ENCODE results near the gene SLC17A4. TPM values are rescaled to one million over a fixed set of nuclear protein-coding genes. Genes with fewer than 3 reads are reported as not detected.

SLC17A4 gene
- total RNA-seq, 4 donors from 2014 or later, result not detected

DNA sequence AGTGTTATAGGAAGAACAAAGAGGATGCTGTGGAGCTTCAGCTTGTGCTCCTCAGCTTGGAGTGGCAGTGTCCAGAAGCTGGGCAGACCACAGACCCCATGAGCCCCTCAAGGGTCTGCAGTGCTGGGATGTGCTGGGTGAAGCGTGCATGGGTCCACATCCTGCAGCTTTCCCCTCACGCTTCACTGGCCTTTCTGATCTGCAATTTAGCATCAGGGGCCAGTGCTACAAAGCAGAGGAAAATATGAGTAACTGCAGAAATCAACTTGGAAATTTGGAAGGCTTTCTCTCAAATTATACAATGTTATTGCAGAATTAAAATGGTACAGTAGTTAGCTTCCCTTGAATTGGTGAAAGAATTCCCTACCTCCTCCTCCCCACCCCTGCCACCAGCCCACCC is 10.1 kb downstream of the SLC17A4 start:
- peaks cover 4% of the 10 kb centered on the region for H3K27me3 ChIP-seq
- H3K4me3 ChIP-seq, result no peak overlapping the region
- no peaks in the 10 kb centered on the region for H3K4me1 ChIP-seq
- TF ChIP-seq, protein P1, sequence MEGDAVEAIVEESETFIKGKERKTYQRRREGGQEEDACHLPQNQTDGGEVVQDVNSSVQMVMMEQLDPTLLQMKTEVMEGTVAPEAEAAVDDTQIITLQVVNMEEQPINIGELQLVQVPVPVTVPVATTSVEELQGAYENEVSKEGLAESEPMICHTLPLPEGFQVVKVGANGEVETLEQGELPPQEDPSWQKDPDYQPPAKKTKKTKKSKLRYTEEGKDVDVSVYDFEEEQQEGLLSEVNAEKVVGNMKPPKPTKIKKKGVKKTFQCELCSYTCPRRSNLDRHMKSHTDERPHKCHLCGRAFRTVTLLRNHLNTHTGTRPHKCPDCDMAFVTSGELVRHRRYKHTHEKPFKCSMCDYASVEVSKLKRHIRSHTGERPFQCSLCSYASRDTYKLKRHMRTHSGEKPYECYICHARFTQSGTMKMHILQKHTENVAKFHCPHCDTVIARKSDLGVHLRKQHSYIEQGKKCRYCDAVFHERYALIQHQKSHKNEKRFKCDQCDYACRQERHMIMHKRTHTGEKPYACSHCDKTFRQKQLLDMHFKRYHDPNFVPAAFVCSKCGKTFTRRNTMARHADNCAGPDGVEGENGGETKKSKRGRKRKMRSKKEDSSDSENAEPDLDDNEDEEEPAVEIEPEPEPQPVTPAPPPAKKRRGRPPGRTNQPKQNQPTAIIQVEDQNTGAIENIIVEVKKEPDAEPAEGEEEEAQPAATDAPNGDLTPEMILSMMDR (IDR thresholded peaks at IDR 0.05), result no peak
- TF ChIP-seq POLR2AphosphoS5 (IDR thresholded peaks at IDR 0.05), result no peak
- TF ChIP-seq EP300 (IDR thresholded peaks at IDR 0.05), result no peak
- no peak for TF ChIP-seq POLR2A (IDR thresholded peaks at IDR 0.05)
- H3K36me3 ChIP-seq, result no peaks in the 10 kb centered on the region
- no peaks in the 10 kb centered on the region for H3K9me3 ChIP-seq
- H3K27ac ChIP-seq, result no peak overlapping the region
- 95% methylated on average over 2 of the region's 2 CpGs for WGBS
- no peak for DNase-seq (ENCODE audit: low spot score in 2 of 2)

GRCh38 chr6:25768566-25768965 is 14.0 kb downstream of the SLC17A4 start:
- Histone ChIP-seq H3K27ac (no peak overlapping the region), H3K9me3 (no peaks in the 10 kb centered on the region), H3K36me3 (no peaks in the 10 kb centered on the region), H3K4me1 (no peaks in the 10 kb centered on the region), H3K4me3 (no peak overlapping the region), H3K27me3 (peaks cover 4% of the 10 kb centered on the region)
- TF ChIP-seq POLR2A (IDR thresholded peaks at IDR 0.05), result no peak
- TF ChIP-seq POLR2AphosphoS5 (IDR thresholded peaks at IDR 0.05), result no peak
- TF ChIP-seq, protein P1 (IDR thresholded peaks at IDR 0.05), result no peak
- TF ChIP-seq EP300 (IDR thresholded peaks at IDR 0.05), result no peak
- DNase-seq (ENCODE audit: low spot score in 2 of 2), result no peak
- WGBS, result 97% methylated on average over 1 of the region's 1 CpG

DNA sequence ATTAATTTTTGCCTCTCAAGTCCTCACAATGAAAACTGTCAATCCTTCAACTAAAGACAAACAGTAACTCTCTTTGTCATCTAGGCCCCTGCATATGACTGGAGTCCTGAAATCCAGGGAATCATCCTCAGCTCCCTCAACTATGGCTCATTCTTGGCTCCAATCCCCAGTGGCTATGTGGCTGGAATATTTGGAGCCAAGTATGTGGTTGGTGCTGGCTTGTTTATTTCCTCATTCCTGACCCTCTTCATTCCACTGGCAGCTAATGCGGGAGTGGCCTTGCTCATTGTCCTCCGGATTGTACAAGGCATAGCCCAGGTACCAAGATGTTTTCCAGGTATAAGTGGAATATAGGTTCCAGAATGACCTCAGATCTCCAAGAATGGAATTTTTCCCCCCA is 15.4 kb downstream of the SLC17A4 start:
- no peak for TF ChIP-seq POLR2A (IDR thresholded peaks at IDR 0.05)
- TF ChIP-seq, protein P1 (IDR thresholded peaks at IDR 0.05), result no peak
- no peak for TF ChIP-seq POLR2AphosphoS5 (IDR thresholded peaks at IDR 0.05)
- TF ChIP-seq EP300 (IDR thresholded peaks at IDR 0.05), result no peak

GRCh38 chr6:25774120-25774715 is 19.7 kb downstream of the SLC17A4 start:
- H3K27me3 ChIP-seq, result peaks cover 7% of the 10 kb centered on the region
- DNase-seq (ENCODE audit: low spot score in 2 of 2), result no peak
- TF ChIP-seq, protein P1 (IDR thresholded peaks at IDR 0.05), result no peak
- TF ChIP-seq POLR2A (IDR thresholded peaks at IDR 0.05), result no peak
- no peak for TF ChIP-seq POLR2AphosphoS5 (IDR thresholded peaks at IDR 0.05)
- no peak for TF ChIP-seq EP300 (IDR thresholded peaks at IDR 0.05)
- H3K4me1 ChIP-seq, result no peaks in the 10 kb centered on the region
- H3K36me3 ChIP-seq, result no peaks in the 10 kb centered on the region
- no peak overlapping the region for H3K4me3 ChIP-seq
- no peak overlapping the region for H3K27ac ChIP-seq
- H3K9me3 ChIP-seq, result no peaks in the 10 kb centered on the region
- 58% methylated on average over 2 of the region's 2 CpGs for WGBS

More for the DNA sequence above, 15.4 kb downstream of the SLC17A4 start:
- peaks cover 2% of the 10 kb centered on the region for H3K27me3 ChIP-seq
- DNase-seq (ENCODE audit: low spot score in 2 of 2), result no peak
- no peak overlapping the region for H3K4me3 ChIP-seq
- no peaks in the 10 kb centered on the region for H3K4me1 ChIP-seq
- no peaks in the 10 kb centered on the region for H3K36me3 ChIP-seq
- no peak overlapping the region for H3K27ac ChIP-seq
- WGBS, result 83% methylated on average over 2 of the region's 2 CpGs
- no peaks in the 10 kb centered on the region for H3K9me3 ChIP-seq

GRCh38 chr6:25777031-25777430 is 22.5 kb downstream of the SLC17A4 start:
- no peaks in the 10 kb centered on the region for H3K9me3 ChIP-seq
- H3K4me3 ChIP-seq, result no peak overlapping the region
- H3K27me3 ChIP-seq, result peaks cover 7% of the 10 kb centered on the region
- no peaks in the 10 kb centered on the region for H3K36me3 ChIP-seq
- no peak for TF ChIP-seq EP300 (IDR thresholded peaks at IDR 0.05)
- no peak for TF ChIP-seq POLR2AphosphoS5 (IDR thresholded peaks at IDR 0.05)
- no peak for TF ChIP-seq POLR2A (IDR thresholded peaks at IDR 0.05)
- TF ChIP-seq, protein P1 (IDR thresholded peaks at IDR 0.05), result no peak
- WGBS, result 22% methylated on average over 2 of the region's 2 CpGs
- DNase-seq (ENCODE audit: low spot score in 2 of 2), result no peak
- H3K4me1 ChIP-seq, result no peaks in the 10 kb centered on the region
- no peak overlapping the region for H3K27ac ChIP-seq

Measured in suprapubic skin (tissue), 4 donors.